Endothelial cell of hepatic sinusoid (primary cell): ENCODE measurements around the gene SPANXA2.
"Not testable (repeated sequence)": the region's sequence is repeated elsewhere in the genome, so short reads cannot be mapped to it uniquely, and the experiment has no call there.

Experiments
- in situ Hi-C: cut with HindIII; loops from 2 replicates; pipeline ENCODE4 v1.10.0; 2017; ENCODE audit warnings: low sequenced_read_pairs

Gene SPANXA2

GRCh38 chrX:141589408-141589807 lies at the start of gene SPANXA2:
TSS of gene SPANXA2 (plus strand) at chrX:141589708. CDS start at chrX:141589768, 60 bp downstream.
- in situ Hi-C loops: not testable (repeated sequence)

- in situ Hi-C loops: not testable (repeated sequence)
Observed at GRCh38 chrX:141542551-141542950, 47.0 kb upstream of the SPANXA2 start.

- in situ Hi-C loops: not testable (repeated sequence)
Observed at GRCh38 chrX:141584638-141585037, 4.9 kb upstream of the SPANXA2 start, which contains the start of gene SPANXA1. TSS of gene SPANXA1 (minus strand) at chrX:141584738. CDS start at chrX:141584678, 60 bp downstream.

- in situ Hi-C loops: no loop called here
Observed at GRCh38 chrX:141609111-141609510, 19.6 kb downstream of the SPANXA2 start.

- in situ Hi-C loops: no loop called here
Observed at GRCh38 chrX:141619336-141619735, 29.8 kb downstream of the SPANXA2 start.

- in situ Hi-C loops: no loop called here
Observed at GRCh38 chrX:141632124-141632523, 42.6 kb downstream of the SPANXA2 start.

GRCh38 chrX:141638550-141638949 lies 49.0 kb downstream of the SPANXA2 start:
- in situ Hi-C loops: no loop called here
